ENCODE measurements around the gene DIP2C.
"Not testable (repeated sequence)": the region's sequence is repeated elsewhere in the genome, so short reads cannot be mapped to it uniquely, and the experiment has no call there.

Gene DIP2C, protein sequence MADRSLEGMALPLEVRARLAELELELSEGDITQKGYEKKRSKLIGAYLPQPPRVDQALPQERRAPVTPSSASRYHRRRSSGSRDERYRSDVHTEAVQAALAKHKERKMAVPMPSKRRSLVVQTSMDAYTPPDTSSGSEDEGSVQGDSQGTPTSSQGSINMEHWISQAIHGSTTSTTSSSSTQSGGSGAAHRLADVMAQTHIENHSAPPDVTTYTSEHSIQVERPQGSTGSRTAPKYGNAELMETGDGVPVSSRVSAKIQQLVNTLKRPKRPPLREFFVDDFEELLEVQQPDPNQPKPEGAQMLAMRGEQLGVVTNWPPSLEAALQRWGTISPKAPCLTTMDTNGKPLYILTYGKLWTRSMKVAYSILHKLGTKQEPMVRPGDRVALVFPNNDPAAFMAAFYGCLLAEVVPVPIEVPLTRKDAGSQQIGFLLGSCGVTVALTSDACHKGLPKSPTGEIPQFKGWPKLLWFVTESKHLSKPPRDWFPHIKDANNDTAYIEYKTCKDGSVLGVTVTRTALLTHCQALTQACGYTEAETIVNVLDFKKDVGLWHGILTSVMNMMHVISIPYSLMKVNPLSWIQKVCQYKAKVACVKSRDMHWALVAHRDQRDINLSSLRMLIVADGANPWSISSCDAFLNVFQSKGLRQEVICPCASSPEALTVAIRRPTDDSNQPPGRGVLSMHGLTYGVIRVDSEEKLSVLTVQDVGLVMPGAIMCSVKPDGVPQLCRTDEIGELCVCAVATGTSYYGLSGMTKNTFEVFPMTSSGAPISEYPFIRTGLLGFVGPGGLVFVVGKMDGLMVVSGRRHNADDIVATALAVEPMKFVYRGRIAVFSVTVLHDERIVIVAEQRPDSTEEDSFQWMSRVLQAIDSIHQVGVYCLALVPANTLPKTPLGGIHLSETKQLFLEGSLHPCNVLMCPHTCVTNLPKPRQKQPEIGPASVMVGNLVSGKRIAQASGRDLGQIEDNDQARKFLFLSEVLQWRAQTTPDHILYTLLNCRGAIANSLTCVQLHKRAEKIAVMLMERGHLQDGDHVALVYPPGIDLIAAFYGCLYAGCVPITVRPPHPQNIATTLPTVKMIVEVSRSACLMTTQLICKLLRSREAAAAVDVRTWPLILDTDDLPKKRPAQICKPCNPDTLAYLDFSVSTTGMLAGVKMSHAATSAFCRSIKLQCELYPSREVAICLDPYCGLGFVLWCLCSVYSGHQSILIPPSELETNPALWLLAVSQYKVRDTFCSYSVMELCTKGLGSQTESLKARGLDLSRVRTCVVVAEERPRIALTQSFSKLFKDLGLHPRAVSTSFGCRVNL (N-terminal part only)

GRCh38 chr10:689452-690371 is at the start of gene DIP2C:
Gene DIP2C, minus strand, starts transcription at chr10:689668. Its CDS starts 90 bp downstream, at chr10:689578.
- DNase-seq: no peak

DNA sequence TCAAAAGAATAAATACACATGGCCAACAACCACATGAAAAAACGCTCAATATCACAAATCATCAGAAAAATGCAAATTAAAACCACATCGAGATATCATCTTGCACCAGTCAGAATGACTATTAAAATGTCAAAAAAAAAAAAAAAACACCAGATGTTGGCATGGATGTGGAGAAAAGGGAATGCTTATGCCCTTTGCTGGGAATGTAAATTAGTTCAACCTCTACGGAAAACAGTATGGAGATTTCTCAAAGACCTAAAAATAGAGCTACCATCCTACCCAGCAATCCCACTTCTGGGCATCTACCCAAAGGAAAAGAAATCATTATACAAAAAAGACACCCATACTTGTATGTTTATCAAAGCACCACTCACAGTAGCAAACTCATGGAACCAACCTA is 45.0 kb upstream of the DIP2C start:
- no peak for DNase-seq

DNA sequence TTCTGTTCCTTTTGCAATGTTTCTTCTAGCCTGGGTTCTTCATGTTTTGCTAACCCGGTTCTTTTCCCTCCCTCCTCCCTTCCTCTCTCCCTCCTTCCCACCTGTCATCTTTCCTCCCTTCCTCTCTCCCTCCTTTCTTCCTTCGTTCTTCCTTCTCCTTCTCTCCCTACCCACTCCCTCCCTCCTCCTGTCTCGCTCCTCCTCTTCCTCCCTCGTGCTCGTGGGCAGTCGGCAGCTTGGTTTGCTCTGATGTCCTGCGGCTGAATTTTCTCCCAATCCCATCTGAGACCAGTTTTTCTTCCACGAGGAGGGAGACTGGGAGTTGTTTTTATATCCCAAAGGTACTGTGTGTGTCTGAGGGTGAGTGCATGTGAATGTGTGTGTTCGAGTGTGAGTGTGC is 43.6 kb upstream of the DIP2C start:
- DNase-seq: no peak

DNA sequence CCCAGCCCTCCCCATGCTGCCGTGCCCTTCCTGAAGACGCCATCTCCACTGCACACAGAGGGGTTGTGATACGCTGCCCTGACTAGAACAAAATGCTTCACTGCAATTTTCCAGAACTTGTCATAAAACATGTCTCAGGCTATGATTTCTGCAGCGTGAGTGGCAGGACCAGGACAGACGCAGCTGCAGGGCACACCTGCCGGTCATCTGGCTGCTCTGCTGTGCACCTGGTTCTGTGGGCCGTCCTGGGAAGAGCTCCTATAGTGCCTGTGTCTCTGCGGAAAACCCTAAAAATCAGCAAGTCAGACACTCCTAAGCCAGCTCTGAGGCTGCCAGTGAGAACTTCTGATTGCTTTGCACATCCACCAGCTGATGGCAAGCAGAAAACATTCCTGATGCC is 39.7 kb upstream of the DIP2C start:
- no peak for DNase-seq

GRCh38 chr10:728603-729002 is 39.1 kb upstream of the DIP2C start:
- DNase-seq: no peak

DNA sequence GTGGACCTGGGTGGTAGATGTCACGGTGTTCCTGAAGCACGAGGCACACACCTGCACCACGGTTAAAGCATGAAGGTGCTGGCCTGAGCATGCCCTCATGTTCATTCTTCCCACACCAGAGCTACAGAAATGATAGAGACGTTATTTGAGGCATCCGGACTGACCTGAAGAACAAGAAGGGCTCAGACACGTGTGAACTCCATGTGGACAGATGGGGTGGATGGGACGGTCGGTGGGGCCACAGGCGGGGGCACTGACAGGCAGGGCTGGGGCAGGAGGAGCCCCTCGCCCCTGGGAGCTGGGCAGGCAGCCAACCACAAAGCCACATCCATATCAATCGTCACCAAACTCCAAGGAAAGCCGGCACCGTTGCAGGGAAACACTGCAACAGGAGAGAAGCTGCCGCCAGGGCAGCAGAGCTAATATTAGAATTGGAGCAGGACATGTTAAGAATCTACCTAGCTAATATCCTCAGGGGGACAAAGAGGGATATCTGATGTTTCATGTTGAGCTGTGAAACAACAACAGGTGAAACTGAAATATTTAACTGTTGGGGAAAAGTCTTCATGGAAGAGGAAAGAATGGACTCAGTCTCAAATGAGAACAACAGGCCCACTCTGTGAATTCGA is 37.8 kb upstream of the DIP2C start:
- DNase-seq: no peak

GRCh38 chr10:725786-726185 is 36.3 kb upstream of the DIP2C start:
- no peak for DNase-seq

GRCh38 chr10:725302-725701 is 35.8 kb upstream of the DIP2C start:
- no peak for DNase-seq

DNA sequence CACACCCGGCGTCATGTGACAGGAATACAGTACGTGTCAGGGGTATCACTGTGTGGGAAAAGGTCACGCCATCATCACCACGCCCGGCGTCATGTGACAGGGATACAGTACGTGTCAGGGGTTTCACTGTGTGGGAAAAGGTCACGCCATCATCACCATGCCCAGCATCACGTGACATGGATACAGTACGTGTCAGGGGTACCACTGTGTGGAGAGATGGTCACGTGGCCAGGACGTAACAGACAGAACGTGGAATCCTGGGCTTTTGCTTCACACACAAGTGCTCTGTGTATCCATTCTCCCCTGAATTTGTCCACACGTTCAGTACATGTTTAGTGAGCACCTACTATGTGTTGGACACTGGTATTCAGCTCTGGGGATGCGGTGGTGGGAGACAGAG is 34.5 kb upstream of the DIP2C start:
- DNase-seq: no peak

GRCh38 chr10:722281-723060 is 33.0 kb upstream of the DIP2C start:
- DNase-seq: no peak

- no peak for DNase-seq
These were observed 28.8 kb upstream of the DIP2C start for GRCh38 chr10:718143-718700.

- DNase-seq: no peak
These were observed 28.0 kb upstream of the DIP2C start for GRCh38 chr10:717458-717857.

DNA sequence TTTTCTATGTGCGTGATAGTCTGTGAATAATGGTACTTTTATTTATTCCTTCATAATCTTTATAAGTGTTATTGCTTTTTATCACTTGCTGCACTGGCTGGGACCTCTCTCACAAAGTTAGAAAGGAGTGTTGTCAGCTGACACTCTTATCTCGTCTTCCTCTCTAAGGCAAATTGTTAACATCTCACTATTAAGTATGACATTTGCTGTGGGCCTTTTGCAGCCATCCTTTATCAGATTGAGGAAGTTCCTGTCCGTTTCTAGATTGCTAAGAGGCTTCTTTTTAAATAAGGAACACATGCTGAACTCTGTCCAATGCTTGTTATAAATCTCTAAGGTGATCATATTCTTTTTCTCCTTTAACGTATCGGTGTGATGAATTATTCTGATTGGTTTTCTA is 27.4 kb upstream of the DIP2C start:
- DNase-seq: no peak

GRCh38 chr10:714214-714613 is 24.7 kb upstream of the DIP2C start:
- no peak for DNase-seq

DNA sequence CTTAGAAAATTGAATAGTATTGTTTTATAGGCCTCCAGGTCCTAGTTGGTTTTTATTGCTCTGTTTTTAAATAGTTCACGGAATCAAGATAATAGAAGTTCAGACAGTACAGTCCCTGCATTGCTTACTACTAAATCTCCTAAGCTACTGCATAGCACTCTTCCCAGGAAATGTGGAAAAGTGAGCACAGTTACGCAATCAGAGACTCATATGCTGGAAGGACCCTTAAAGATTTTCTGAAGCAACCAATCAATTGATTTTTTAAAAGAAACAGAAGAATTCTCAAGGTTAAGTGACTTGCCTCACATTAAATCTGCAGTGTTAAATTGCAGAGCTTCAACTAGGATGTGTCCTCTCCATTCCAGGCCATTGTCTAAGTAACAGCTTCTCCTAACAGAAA is 23.1 kb upstream of the DIP2C start:
- DNase-seq: no peak

DNA sequence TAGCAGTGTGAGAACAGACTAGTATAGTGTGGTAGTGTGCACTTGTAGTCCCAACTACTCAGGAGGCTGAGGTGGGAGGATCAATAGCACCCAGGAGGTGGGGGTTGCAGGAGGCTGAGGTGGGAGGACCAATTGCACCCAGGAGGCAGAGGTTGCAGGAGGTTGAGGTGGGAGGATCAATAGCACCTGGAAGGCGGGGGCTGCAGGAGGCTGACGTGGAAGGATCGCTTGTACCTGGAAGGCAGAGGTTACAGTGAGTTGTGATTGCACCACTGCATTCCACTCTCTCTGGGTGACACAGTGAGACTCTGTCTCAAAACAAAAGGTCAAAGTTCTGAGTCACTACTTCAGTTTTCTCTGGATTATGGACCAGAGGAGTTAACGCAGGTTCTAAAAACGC is 22.6 kb upstream of the DIP2C start:
- no peak for DNase-seq

- DNase-seq: no peak
These were observed 18.4 kb upstream of the DIP2C start for GRCh38 chr10:707861-708260.

GRCh38 chr10:707456-707855 is 18.0 kb upstream of the DIP2C start:
- DNase-seq: no peak

GRCh38 chr10:703118-703517 is 13.7 kb upstream of the DIP2C start:
- no peak for DNase-seq

DNA sequence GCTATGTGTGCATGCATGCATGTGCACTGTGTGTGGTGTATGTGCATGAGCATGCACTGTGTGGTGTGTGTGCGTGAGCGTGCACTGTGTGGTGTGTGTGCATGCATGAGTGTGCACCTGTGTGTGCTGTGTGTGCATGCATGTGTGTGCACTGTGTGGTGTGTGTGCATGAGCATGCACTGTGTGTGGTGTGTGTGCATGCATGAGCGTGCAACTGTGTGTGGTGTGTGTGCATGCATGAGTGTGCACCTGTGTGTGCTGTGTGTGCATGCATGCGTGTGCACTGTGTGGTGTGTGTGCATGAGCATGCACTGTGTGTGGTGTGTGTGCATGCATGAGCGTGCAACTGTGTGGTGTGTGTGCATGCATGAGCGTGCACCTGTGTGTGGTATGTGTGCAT is 10.7 kb upstream of the DIP2C start:
- DNase-seq: not testable (repeated sequence)

Data from stimulated activated naive CD4-positive, alpha-beta T cell (primary cell).